Neuronal stem cell (in vitro differentiated cells): ENCODE results near the gene SLC25A11.

Experiments
- DNase-seq: peaks from one replicate; pipeline ENCODE4 v3.0.0-alpha.2; 2013; ENCODE audit warnings: low spot score
- H2AFZ ChIP-seq: one replicate; pipeline ENCODE4 v1.6.1; 2013; ENCODE audit warnings: mild to moderate bottlenecking, low read length, inconsistent platforms
- H2AK5ac ChIP-seq: 2 replicates; pipeline ENCODE4 v1.6.1; 2013; ENCODE audit warnings: low read depth, mild to moderate bottlenecking, inconsistent platforms, low read length, moderate library complexity, mixed read lengths
- H2BK120ac ChIP-seq: 2 replicates; pipeline ENCODE4 v1.6.1; 2013; ENCODE audit warnings: low read depth, mild to moderate bottlenecking, inconsistent platforms, low read length, moderate library complexity, mixed read lengths
- H2BK12ac ChIP-seq: one replicate; pipeline ENCODE4 v1.6.1; 2013; ENCODE audit warnings: low read length, inconsistent platforms
- H2BK15ac ChIP-seq: 2 replicates; pipeline ENCODE4 v1.6.1; 2013; ENCODE audit warnings: mild to moderate bottlenecking, low read length, inconsistent platforms, mixed read lengths
- H2BK5ac ChIP-seq: one replicate; pipeline ENCODE4 v1.6.1; 2013; ENCODE audit warnings: inconsistent platforms, mild to moderate bottlenecking, low read length, moderate library complexity
- H3K14ac ChIP-seq: one replicate; pipeline ENCODE4 v1.6.1; 2013; ENCODE audit warnings: low read length, inconsistent platforms
- H3K18ac ChIP-seq: 2 replicates; pipeline ENCODE4 v1.6.1; 2013; ENCODE audit warnings: low read length, inconsistent platforms
- H3K23ac ChIP-seq: 2 replicates; pipeline ENCODE4 v1.6.1; 2013; ENCODE audit warnings: low read depth, mild to moderate bottlenecking, mixed read lengths, low read length, inconsistent platforms; ENCODE audit not compliant: poor library complexity
- H3K27ac ChIP-seq: replicated peaks from 3 replicates; pipeline ENCODE4 v1.5.1; 2013; ENCODE audit warnings: low read length, inconsistent platforms
- H3K27me3 ChIP-seq, 3 experiments: 2 replicates each; pipeline ENCODE4 v1.6.1; 2013; ENCODE audit warnings: low read length in 3 of 3, mild to moderate bottlenecking in 2 of 3, inconsistent platforms in 1 of 3, low read depth in 1 of 3, mixed read lengths in 1 of 3, moderate library complexity in 1 of 3; ENCODE audit not compliant: control insufficient read depth in 3 of 3, insufficient read depth in 3 of 3
- H3K36me3 ChIP-seq, 2 donors: replicated peaks in 1 of 2; 2 replicates each; pipeline ENCODE4 v1.6.1; 2013; ENCODE audit warnings: low read length in 2 of 2; ENCODE audit not compliant: control insufficient read depth in 2 of 2, insufficient read depth in 2 of 2
- H3K4ac ChIP-seq: 2 replicates; pipeline ENCODE4 v1.6.1; 2013; ENCODE audit warnings: inconsistent platforms, mild to moderate bottlenecking, low read length, moderate library complexity
- H3K4me1 ChIP-seq, 2 donors: 1 replicate in 1 of 2; 2 replicates in 1 of 2; pipeline ENCODE4 v1.6.1; 2013; ENCODE audit warnings: low read length in 2 of 2, low read depth in 1 of 2; ENCODE audit not compliant: control insufficient read depth in 2 of 2, insufficient read depth in 1 of 2
- H3K4me2 ChIP-seq: one replicate; pipeline ENCODE4 v1.6.1; 2013; ENCODE audit warnings: mild to moderate bottlenecking, low read length, inconsistent platforms; ENCODE audit not compliant: insufficient read depth, poor library complexity, severe bottlenecking
- H3K4me3 ChIP-seq, 2 donors: 2 replicates each; pipeline ENCODE4 v1.5.1; 2013; ENCODE audit warnings: low read length in 2 of 2, mild to moderate bottlenecking in 2 of 2, inconsistent platforms in 1 of 2, moderate library complexity in 1 of 2
- H3K79me1 ChIP-seq: one replicate; pipeline ENCODE4 v1.6.1; 2013; ENCODE audit warnings: low read depth, mild to moderate bottlenecking, inconsistent platforms, low read length, moderate library complexity
- H3K9ac ChIP-seq: one replicate; pipeline ENCODE4 v1.6.1; 2013; ENCODE audit warnings: mild to moderate bottlenecking, low read depth, low read length, inconsistent platforms; ENCODE audit not compliant: poor library complexity
- H3K9me3 ChIP-seq, 2 donors: replicated peaks in 1 of 2; 2 replicates each; pipeline versions ENCODE3 to v1.6.1; 2013; ENCODE audit warnings: low read length in 2 of 2, mild to moderate bottlenecking in 2 of 2, inconsistent platforms in 1 of 2, low read depth in 1 of 2, mixed read lengths in 1 of 2, moderate library complexity in 1 of 2; ENCODE audit not compliant: control insufficient read depth in 2 of 2, insufficient read depth in 1 of 2
- H4K8ac ChIP-seq: one replicate; pipeline ENCODE4 v1.6.1; 2013; ENCODE audit warnings: low read depth, mild to moderate bottlenecking, inconsistent platforms, low read length, moderate library complexity
- H4K91ac ChIP-seq: one replicate; pipeline ENCODE4 v1.6.1; 2013; ENCODE audit warnings: low read length, low read depth, mild to moderate bottlenecking, inconsistent platforms; ENCODE audit not compliant: poor library complexity
- WGBS, 2 donors: extraction: QIAGEN DNeasy Blood & Tissue Kit; methylation state at CpG; one replicate each; pipeline ENCODE4 v1.1.7; 2013; ENCODE audit warnings: missing lambda C conversion rate in 2 of 2, mixed read lengths in 1 of 2; ENCODE audit not compliant: insufficient read length in 2 of 2, insufficient replicate concordance in 1 of 2; ENCODE audit errors: extremely low coverage in 2 of 2; 5-methylcytosine and 5-hydroxymethylcytosine counted together

Gene SLC25A11

GRCh38 chr17:4965311-4965986 lies 25.6 kb upstream of the SLC25A11 start:
- no peak overlapping the region for H3K4ac ChIP-seq
- H3K9ac ChIP-seq, result no peak overlapping the region
- H3K9me3 ChIP-seq, result peaks cover 3 to 9% of the 10 kb centered on the region in 2 donors
- no peak overlapping the region for H2BK15ac ChIP-seq
- H3K36me3 ChIP-seq, result peaks cover 6 to 38% of the 10 kb centered on the region in 2 donors
- H3K4me1 ChIP-seq, result peaks cover 6 to 15% of the 10 kb centered on the region in 2 donors
- no peak overlapping the region for H3K18ac ChIP-seq
- H2BK120ac ChIP-seq, result no peak overlapping the region
- H2AFZ ChIP-seq, result no peak overlapping the region
- H4K8ac ChIP-seq, result no peak overlapping the region
- WGBS, 2 donors, result no CpG with 5 or more reads among the region's 15 CpGs
- no peak for DNase-seq
- H3K14ac ChIP-seq, result no peak overlapping the region
- no peak overlapping the region for H2BK5ac ChIP-seq
- peaks cover 2% of the 10 kb centered on the region for H3K79me1 ChIP-seq
- no peak overlapping the region for H3K4me3 ChIP-seq
- H3K27ac ChIP-seq, result no peak overlapping the region
- H4K91ac ChIP-seq, result no peak overlapping the region
- H3K23ac ChIP-seq, result no peak overlapping the region
- no peaks in the 10 kb centered on the region for H3K27me3 ChIP-seq
- H3K4me2 ChIP-seq, result no peak overlapping the region
- no peak overlapping the region for H2BK12ac ChIP-seq
- H2AK5ac ChIP-seq, result no peak overlapping the region

DNA sequence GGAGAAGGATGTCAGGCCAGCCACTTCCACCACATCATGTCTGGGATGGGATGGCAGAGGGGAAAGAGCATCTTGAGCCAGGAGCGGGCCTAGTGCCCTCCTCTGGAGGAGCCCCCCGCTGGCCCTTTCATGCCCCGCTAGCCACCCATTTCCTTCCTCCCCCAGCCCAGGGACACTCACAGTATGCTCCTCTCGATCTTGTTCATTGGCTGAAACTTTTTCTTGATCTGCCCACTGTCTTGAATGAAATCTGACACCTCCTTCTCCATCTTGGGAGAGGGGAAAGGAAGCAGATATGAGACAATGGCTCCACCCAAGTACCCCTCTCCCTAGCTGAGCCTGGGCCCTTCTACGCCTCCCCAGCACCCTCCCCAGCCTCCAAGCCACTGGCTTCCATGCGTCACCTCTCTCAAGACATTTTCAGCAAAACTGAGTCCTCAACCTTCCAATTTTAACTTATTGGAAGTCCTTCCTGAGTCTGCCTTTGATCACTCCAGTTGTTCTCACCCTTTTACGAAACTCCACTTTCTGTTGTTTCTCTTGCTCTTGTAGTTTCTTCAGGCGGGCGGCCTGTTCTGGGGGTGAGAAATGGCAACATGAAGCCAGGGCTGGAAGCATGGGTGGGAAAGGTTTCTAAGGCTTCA lies 20.6 kb upstream of the SLC25A11 start:
- H3K4ac ChIP-seq, result no peak overlapping the region
- H3K27me3 ChIP-seq, result no peaks in the 10 kb centered on the region
- no peak overlapping the region for H3K27ac ChIP-seq
- H3K23ac ChIP-seq, result no peak overlapping the region
- H2BK12ac ChIP-seq, result no peak overlapping the region
- H3K36me3 ChIP-seq, result peaks cover 14 to 63% of the 10 kb centered on the region in 2 donors
- H3K4me2 ChIP-seq, result no peak overlapping the region
- WGBS, 2 donors, result no CpG with 5 or more reads among the region's 9 CpGs
- no peak overlapping the region for H2BK120ac ChIP-seq
- no peak overlapping the region for H3K4me3 ChIP-seq
- no peak overlapping the region for H2BK15ac ChIP-seq
- DNase-seq, result no peak
- H2AK5ac ChIP-seq, result no peak overlapping the region
- no peak overlapping the region for H3K18ac ChIP-seq
- no peak overlapping the region for H3K14ac ChIP-seq
- H3K9me3 ChIP-seq, result peaks cover 0 to 4% of the 10 kb centered on the region in 2 donors
- H3K79me1 ChIP-seq, result no peaks in the 10 kb centered on the region
- H3K4me1 ChIP-seq, result no peaks in the 10 kb centered on the region
- no peak overlapping the region for H4K8ac ChIP-seq
- no peak overlapping the region for H2BK5ac ChIP-seq
- H2AFZ ChIP-seq, result no peak overlapping the region
- H4K91ac ChIP-seq, result no peak overlapping the region
- H3K9ac ChIP-seq, result no peak overlapping the region

DNA sequence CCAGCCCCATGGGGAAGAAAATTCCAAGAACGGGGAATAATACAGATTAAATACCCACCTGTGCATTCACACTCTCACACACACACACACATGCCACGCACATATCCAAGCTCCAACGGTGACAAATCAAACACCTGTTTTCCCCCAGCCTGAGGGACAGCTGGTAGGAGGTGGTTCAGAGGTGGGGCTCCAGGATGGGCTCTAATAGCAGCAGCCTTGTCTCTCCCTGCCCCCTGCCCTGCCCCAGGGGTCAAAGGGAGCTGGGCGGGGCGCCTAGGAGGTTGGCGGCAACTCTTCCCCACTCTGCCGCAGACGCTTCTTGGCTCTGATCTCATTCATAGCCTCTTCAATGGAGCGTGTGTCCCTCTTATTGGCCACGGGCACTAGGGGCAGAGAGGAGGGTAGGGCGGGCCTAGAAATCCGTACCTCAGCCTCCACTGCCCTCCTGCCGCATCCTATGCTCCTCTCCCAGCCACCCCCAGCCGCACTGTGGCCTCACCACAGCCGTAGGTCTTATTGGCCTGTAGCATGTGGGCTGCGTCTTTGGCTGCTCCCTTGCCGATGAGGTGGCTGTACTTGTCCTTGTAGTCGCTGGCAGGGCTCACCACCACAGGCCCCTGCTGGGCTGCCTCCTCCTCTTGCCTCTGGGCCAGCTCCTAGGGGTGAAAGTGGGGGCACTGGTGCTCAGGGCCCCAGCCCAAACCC lies 19.6 kb upstream of the SLC25A11 start:
- Histone ChIP-seq H3K4me2 (no peak overlapping the region), H3K9ac (no peak overlapping the region), H3K27ac (no peak overlapping the region), H3K4me3 (no peak overlapping the region), H4K91ac (no peak overlapping the region), H2AK5ac (no peak overlapping the region), H3K23ac (no peak overlapping the region), H2BK12ac (no peak overlapping the region), H3K14ac (no peak overlapping the region), H3K27me3 (no peaks in the 10 kb centered on the region), H3K9me3 (no peaks in the 10 kb centered on the region), H3K18ac (no peak overlapping the region), H2BK15ac (no peak overlapping the region), H2BK120ac (no peak overlapping the region), H3K79me1 (no peaks in the 10 kb centered on the region), H4K8ac (no peak overlapping the region), H3K4me1 (no peaks in the 10 kb centered on the region), H2BK5ac (no peak overlapping the region), H3K36me3 (peaks cover 14 to 59% of the 10 kb centered on the region in 2 donors), H3K4ac (no peak overlapping the region), H2AFZ (no peak overlapping the region)
- WGBS, 2 donors, result no CpG with 5 or more reads among the region's 18 CpGs
- DNase-seq, result no peak

DNA sequence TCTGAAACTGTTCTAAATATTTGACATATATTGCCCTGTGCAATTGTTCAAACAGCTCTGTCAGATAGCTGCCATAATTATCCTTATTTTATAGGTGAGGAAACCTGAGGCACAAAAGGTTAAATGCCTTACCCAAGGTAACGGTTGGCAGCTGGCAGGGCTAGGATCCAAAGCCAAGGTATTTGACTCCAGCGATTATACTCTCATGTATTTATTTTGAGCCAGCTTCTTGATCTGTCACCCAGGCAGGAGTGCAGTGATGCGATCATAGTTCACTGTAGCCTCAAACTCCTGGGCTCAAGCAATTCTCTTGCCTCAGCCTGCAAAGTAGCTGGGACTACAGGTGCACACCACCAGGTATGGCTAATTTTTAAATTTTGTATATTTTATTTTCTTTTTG lies 18.3 kb upstream of the SLC25A11 start:
- no CpG with 5 or more reads among the region's 3 CpGs for WGBS, 2 donors
- Histone ChIP-seq H3K4me3 (no peak overlapping the region), H2BK15ac (no peak overlapping the region), H2BK5ac (no peak overlapping the region), H3K4ac (no peak overlapping the region), H2BK12ac (no peak overlapping the region), H3K9ac (no peak overlapping the region), H3K18ac (no peak overlapping the region), H4K91ac (no peak overlapping the region), H3K79me1 (no peaks in the 10 kb centered on the region), H3K9me3 (no peaks in the 10 kb centered on the region), H3K23ac (no peak overlapping the region), H3K27me3 (no peaks in the 10 kb centered on the region), H2AFZ (no peak overlapping the region), H3K4me1 (no peaks in the 10 kb centered on the region), H3K36me3 (peaks cover 14 to 58% of the 10 kb centered on the region in 2 donors), H3K4me2 (no peak overlapping the region), H4K8ac (no peak overlapping the region), H2AK5ac (no peak overlapping the region), H3K27ac (no peak overlapping the region), H2BK120ac (no peak overlapping the region), H3K14ac (no peak overlapping the region)
- no peak for DNase-seq
